ENCODE results near the gene ZSCAN31. TPM values are rescaled to one million over a fixed set of nuclear protein-coding genes. Genes with fewer than 3 reads are reported as not detected.

ZSCAN31 gene
- total RNA-seq, 4 donors from 2014 or later = 5.6 to 9.2 (median 8.2) TPM

DNA sequence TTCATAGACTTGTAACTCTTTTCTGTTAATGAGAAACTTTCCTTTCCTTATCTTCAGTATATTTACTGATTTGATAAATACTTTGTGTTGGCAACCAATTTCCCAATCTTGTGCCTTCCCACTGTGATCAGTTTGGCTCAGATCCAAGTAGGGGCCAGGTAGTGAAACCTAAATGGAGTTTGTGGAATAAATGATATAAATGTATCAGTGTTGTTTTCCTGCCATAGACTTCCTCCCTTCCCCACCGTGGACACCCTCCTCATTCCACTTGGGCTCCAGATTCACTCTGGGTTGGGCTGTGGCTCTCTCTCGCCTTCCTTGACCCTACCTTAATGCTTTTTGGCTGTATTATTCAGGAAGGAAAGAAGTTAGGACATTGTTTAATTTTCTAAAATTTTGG is 15.1 kb upstream of the ZSCAN31 start:
- H3K4me1 ChIP-seq = peaks cover 0 to 23% (median 0%) of the 10 kb centered on the region in 4 donors
- no peak for TF ChIP-seq POLR2A (IDR thresholded peaks at IDR 0.05)
- TF ChIP-seq, protein P1, sequence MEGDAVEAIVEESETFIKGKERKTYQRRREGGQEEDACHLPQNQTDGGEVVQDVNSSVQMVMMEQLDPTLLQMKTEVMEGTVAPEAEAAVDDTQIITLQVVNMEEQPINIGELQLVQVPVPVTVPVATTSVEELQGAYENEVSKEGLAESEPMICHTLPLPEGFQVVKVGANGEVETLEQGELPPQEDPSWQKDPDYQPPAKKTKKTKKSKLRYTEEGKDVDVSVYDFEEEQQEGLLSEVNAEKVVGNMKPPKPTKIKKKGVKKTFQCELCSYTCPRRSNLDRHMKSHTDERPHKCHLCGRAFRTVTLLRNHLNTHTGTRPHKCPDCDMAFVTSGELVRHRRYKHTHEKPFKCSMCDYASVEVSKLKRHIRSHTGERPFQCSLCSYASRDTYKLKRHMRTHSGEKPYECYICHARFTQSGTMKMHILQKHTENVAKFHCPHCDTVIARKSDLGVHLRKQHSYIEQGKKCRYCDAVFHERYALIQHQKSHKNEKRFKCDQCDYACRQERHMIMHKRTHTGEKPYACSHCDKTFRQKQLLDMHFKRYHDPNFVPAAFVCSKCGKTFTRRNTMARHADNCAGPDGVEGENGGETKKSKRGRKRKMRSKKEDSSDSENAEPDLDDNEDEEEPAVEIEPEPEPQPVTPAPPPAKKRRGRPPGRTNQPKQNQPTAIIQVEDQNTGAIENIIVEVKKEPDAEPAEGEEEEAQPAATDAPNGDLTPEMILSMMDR (IDR thresholded peaks at IDR 0.05) = no peak
- no peak overlapping the region for H3K4me3 ChIP-seq
- no peaks in the 10 kb centered on the region for H3K36me3 ChIP-seq
- no peak for DNase-seq
- no peak overlapping the region for H3K27ac ChIP-seq
- H3K9me3 ChIP-seq = no peaks in the 10 kb centered on the region
- H3K27me3 ChIP-seq = no peaks in the 10 kb centered on the region

DNA sequence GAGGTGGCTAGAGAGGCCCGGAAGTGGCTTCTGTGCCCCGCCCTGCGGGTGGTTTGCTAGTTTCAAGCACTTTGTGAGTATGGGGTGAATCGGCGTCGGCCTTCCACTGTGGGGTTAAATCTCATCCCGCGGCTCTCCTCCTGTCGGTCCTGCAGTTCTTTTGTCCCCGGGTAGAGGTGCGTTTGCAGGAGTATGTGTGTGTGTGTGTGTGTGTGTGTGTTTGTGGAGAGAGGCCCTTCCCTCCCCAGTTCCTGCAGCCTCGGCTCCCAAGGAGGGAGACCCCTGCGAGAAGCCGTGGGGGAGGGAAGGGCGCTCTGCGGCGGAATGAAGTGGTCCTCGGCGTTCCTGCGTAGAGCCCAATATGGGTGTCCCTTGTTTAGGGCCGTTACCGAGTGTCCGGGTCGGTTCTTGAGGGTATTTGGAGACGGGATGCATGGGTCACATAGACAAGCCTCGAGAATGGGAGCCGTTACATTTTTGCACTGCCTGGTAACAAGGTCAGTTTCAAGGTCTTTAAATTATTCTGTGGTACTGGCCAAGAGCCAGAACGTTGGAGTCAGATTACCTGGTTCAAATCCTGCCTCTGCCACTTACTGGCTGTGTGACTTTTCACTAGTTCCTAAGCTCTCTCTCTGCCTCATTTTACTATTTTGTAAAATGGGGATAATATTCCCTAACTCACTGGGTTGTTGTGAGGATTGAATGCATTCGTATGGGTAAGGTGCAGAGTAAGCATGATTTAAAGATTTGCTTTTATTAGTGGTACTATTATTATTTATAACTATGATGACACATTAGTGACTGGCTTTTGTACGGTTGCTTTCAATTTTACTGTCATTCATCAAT is 14.2 kb upstream of the ZSCAN31 start, which contains the start of gene ZKSCAN3:
Gene ZKSCAN3, plus strand, starts transcription at position 56 of the 846 bp plus-strand sequence. CDS start 9,640 bp downstream, outside the sequence.
- Histone ChIP-seq H3K27ac (peak within 1 kb of the TSS; percentile 56 to 76 (median 68)), H3K36me3 (no peaks in the 10 kb centered on the region), H3K27me3 (no peaks in the 10 kb centered on the region), H3K4me3 (peak within 1 kb of the TSS; percentile 56 to 79 (median 65)), H3K4me1 (peaks cover 0 to 18% (median 0%) of the 10 kb centered on the region in 4 donors), H3K9me3 (no peaks in the 10 kb centered on the region)
- DNase-seq = peak; percentile 83 to 95 (median 85)
- TF ChIP-seq, protein P1 (IDR thresholded peaks at IDR 0.05) = no peak
- TF ChIP-seq POLR2A (IDR thresholded peaks at IDR 0.05) = peak; percentile 18 to 22

DNA sequence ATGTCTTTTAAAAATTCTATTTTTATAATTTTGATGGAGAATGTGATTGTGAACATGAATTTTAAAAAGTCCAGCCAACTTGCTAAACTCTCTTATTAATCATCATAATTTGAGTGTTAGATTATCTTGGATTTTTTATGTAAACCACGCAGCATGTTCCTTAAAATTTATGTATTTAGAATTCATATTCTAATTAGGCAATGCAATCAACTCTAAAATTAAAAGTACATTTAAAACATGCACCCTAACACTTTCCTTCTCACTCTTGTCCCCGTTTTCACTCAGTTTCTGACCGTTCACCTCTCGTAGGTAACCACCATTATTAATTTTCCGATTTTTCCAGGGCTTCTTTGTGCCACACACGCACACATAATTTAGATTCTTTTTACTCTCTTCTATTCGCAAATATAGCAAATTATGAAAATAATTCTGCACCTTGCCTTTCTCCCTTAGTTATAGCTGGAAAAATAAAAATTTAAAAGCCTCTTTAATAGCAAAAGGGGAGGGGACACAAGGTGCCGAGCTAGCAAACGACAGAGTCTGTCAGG is 13.5 kb upstream of the ZSCAN31 start:
- Histone ChIP-seq H3K27ac (peak overlapping the region; percentile 56 to 76 (median 68)), H3K36me3 (no peaks in the 10 kb centered on the region), H3K9me3 (no peaks in the 10 kb centered on the region), H3K4me3 (peak overlapping the region; percentile 56 to 79 (median 65)), H3K27me3 (no peaks in the 10 kb centered on the region), H3K4me1 (peaks cover 0 to 12% (median 0%) of the 10 kb centered on the region in 4 donors)
- TF ChIP-seq, protein P1 (IDR thresholded peaks at IDR 0.05) = no peak
- TF ChIP-seq POLR2A (IDR thresholded peaks at IDR 0.05) = no peak
- DNase-seq = no peak

DNA sequence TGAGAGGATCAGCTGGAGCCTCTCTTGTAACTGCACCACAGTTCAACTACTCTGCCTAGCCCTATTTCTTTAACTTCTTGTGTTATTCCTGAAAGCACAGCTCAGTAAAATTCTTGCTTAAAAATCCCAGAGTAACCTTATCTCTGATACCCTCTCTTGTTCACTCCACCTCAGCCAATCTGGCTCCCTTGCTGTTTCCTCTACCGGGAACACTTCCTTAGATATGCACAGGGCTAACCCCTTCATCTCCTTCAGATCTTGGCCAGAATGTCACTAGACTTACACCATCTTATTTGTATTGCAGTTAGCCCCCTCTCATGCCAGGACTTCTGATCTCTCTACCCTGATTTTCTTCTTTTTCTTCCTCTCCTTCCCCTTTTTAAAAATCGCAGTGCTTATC is 11.2 kb upstream of the ZSCAN31 start:
- Histone ChIP-seq H3K27me3 (no peaks in the 10 kb centered on the region), H3K4me3 (no peak overlapping the region), H3K9me3 (no peaks in the 10 kb centered on the region), H3K27ac (no peak overlapping the region), H3K36me3 (no peaks in the 10 kb centered on the region), H3K4me1 (peaks cover 0 to 12% (median 0%) of the 10 kb centered on the region in 4 donors)
- DNase-seq = no peak
- TF ChIP-seq POLR2A (IDR thresholded peaks at IDR 0.05) = no peak
- TF ChIP-seq, protein P1 (IDR thresholded peaks at IDR 0.05) = no peak

DNA sequence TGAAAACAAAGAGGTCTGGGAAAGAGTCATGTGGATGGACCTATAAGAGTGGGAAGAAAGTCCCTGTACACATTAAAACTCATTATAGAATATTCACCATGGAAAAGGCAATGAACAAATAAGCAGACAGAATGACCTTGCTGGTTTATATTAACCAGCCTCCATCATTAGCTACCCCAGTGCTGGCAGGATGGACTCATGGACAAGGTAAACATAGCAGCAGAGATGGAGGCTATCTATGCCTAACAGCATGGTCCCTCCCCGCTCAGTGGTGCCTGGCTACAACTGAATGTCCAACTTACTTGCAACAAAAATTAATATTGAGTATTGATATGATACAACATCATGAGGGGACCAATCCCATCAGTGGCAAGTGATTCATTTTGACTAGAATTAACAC is 9.3 kb upstream of the ZSCAN31 start:
- no peaks in the 10 kb centered on the region for H3K27me3 ChIP-seq
- H3K4me3 ChIP-seq = no peak overlapping the region
- TF ChIP-seq, protein P1 (IDR thresholded peaks at IDR 0.05) = no peak
- TF ChIP-seq POLR2A (IDR thresholded peaks at IDR 0.05) = no peak
- DNase-seq = no peak
- no peaks in the 10 kb centered on the region for H3K4me1 ChIP-seq
- no peaks in the 10 kb centered on the region for H3K9me3 ChIP-seq
- H3K36me3 ChIP-seq = no peaks in the 10 kb centered on the region
- H3K27ac ChIP-seq = no peak overlapping the region
